ENCODE measurements around the gene NT5M.
"Not testable (repeated sequence)": the region's sequence is repeated elsewhere in the genome, so short reads cannot be mapped to it uniquely, and the experiment has no call there.

NT5M gene

GRCh38 chr17:17264430-17264829 is 38.7 kb upstream of the NT5M start:
- DNase-seq (ENCODE audit: low read depth) = no peak
- no peak for TF ChIP-seq CTCF (IDR thresholded peaks at IDR 0.05; ENCODE audit: insufficient read depth, low read depth, low read length, missing control alignments)

GRCh38 chr17:17269926-17270773 is 33.0 kb upstream of the NT5M start:
- peak; percentile 13 for DNase-seq (ENCODE audit: low read depth)
- peak; percentile 17 for TF ChIP-seq CTCF (IDR thresholded peaks at IDR 0.05; ENCODE audit: insufficient read depth, low read depth, low read length, missing control alignments)

More at GRCh38 chr17:17264430-17264829, 38.7 kb upstream of the NT5M start:
- H3K4me3 ChIP-seq (ENCODE audit: low read depth, low read length) = no peak overlapping the region

GRCh38 chr17:17275971-17276370 is 27.2 kb upstream of the NT5M start:
- no peak overlapping the region for H3K4me3 ChIP-seq (ENCODE audit: low read depth, low read length)
- no peak for DNase-seq (ENCODE audit: low read depth)
- TF ChIP-seq CTCF (IDR thresholded peaks at IDR 0.05; ENCODE audit: insufficient read depth, low read depth, low read length, missing control alignments) = no peak

More at GRCh38 chr17:17269926-17270773, 33.0 kb upstream of the NT5M start:
- H3K4me3 ChIP-seq (ENCODE audit: low read depth, low read length) = no peak overlapping the region

- not testable (repeated sequence) for H3K4me3 ChIP-seq (ENCODE audit: low read depth, low read length)
Measured at GRCh38 chr17:17277431-17277830, 25.7 kb upstream of the NT5M start.

GRCh38 chr17:17279316-17279715 is 23.9 kb upstream of the NT5M start:
- DNase-seq (ENCODE audit: low read depth) = no peak

More at GRCh38 chr17:17277431-17277830, 25.7 kb upstream of the NT5M start:
- not testable (repeated sequence) for DNase-seq (ENCODE audit: low read depth)

GRCh38 chr17:17280613-17281549 is 22.3 kb upstream of the NT5M start, which contains the start of gene COPS3:
COPS3 (minus strand) TSS chr17:17281246; CDS start chr17:17281186, 60 bp downstream.
- peak; percentile 99 for DNase-seq (ENCODE audit: low read depth)
- TF ChIP-seq CTCF (IDR thresholded peaks at IDR 0.05; ENCODE audit: insufficient read depth, low read depth, low read length, missing control alignments) = no peak
- peak within 1 kb of the TSS; percentile 87 for H3K4me3 ChIP-seq (ENCODE audit: low read depth, low read length)

More at GRCh38 chr17:17279316-17279715, 23.9 kb upstream of the NT5M start:
- peak overlapping the region; percentile 87 for H3K4me3 ChIP-seq (ENCODE audit: low read depth, low read length)
- no peak for TF ChIP-seq CTCF (IDR thresholded peaks at IDR 0.05; ENCODE audit: insufficient read depth, low read depth, low read length, missing control alignments)

DNA sequence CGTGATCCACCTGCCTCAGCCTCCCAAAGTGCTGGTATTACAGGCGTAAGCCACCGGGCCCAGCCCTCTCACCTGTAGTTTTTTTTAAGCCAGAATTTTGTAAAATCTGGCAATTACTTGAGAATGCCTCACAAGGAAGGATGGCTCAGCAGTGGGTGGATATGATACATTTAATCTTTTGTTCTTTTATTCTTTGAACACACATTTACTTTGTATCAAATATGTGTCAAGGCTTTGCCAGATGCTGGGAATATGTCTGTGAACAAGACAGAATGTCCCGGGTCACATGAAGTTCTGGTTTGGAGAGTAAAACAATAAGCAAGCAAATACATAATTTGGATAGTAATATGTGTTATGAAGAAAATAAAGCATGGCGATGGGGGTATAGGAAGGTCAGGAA is 17.2 kb upstream of the NT5M start:
- TF ChIP-seq CTCF (IDR thresholded peaks at IDR 0.05; ENCODE audit: insufficient read depth, low read depth, low read length, missing control alignments) = no peak
- no peak for DNase-seq (ENCODE audit: low read depth)
- no peak overlapping the region for H3K4me3 ChIP-seq (ENCODE audit: low read depth, low read length)
